ENCODE results near the gene ERO1B. TPM values are rescaled to one million over a fixed set of nuclear protein-coding genes. Genes with fewer than 3 reads are reported as not detected.

The ERO1B gene
- total RNA-seq, 1 experiment from 2014 or later = 3.2 TPM

DNA sequence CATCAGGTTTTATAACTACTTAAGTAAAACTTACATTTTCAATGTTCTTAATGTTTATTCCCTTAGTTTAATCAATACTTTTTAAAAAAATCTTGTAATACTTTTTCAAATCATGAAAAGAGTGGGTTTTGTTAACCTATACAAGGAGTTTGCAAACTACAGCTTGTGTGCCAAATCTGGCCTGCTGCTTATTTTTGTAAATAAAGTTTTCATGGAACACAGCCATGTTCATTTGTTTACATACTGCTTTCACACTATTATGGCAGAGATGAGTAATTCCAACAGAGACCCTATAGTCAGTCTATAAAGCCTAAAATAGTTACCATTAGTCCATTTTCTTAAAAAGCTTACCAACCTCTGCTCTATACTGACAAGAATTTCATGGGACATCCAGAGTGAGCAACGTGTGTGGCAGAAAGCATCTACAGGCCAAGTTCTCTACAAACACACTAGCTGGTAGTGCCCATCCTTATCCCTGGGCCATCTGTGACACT, 42.6 kb downstream of the ERO1B start (continued):
- TF ChIP-seq, protein P1, sequence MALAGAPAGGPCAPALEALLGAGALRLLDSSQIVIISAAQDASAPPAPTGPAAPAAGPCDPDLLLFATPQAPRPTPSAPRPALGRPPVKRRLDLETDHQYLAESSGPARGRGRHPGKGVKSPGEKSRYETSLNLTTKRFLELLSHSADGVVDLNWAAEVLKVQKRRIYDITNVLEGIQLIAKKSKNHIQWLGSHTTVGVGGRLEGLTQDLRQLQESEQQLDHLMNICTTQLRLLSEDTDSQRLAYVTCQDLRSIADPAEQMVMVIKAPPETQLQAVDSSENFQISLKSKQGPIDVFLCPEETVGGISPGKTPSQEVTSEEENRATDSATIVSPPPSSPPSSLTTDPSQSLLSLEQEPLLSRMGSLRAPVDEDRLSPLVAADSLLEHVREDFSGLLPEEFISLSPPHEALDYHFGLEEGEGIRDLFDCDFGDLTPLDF (CRISPR knock-in tag; IDR thresholded peaks at IDR 0.05) = no peak
- TF ChIP-seq, protein P2, sequence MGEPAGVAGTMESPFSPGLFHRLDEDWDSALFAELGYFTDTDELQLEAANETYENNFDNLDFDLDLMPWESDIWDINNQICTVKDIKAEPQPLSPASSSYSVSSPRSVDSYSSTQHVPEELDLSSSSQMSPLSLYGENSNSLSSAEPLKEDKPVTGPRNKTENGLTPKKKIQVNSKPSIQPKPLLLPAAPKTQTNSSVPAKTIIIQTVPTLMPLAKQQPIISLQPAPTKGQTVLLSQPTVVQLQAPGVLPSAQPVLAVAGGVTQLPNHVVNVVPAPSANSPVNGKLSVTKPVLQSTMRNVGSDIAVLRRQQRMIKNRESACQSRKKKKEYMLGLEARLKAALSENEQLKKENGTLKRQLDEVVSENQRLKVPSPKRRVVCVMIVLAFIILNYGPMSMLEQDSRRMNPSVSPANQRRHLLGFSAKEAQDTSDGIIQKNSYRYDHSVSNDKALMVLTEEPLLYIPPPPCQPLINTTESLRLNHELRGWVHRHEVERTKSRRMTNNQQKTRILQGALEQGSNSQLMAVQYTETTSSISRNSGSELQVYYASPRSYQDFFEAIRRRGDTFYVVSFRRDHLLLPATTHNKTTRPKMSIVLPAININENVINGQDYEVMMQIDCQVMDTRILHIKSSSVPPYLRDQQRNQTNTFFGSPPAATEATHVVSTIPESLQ (CRISPR knock-in tag; IDR thresholded peaks at IDR 0.05) = no peak
- TF ChIP-seq FOXK1 (CRISPR knock-in tag; IDR thresholded peaks at IDR 0.05) (no peak), MYBL2 (CRISPR knock-in tag; IDR thresholded peaks at IDR 0.05) (no peak), RELA (CRISPR knock-in tag; IDR thresholded peaks at IDR 0.05; ENCODE audit: borderline replicate concordance) (no peak)
- TF ChIP-seq, protein P3, sequence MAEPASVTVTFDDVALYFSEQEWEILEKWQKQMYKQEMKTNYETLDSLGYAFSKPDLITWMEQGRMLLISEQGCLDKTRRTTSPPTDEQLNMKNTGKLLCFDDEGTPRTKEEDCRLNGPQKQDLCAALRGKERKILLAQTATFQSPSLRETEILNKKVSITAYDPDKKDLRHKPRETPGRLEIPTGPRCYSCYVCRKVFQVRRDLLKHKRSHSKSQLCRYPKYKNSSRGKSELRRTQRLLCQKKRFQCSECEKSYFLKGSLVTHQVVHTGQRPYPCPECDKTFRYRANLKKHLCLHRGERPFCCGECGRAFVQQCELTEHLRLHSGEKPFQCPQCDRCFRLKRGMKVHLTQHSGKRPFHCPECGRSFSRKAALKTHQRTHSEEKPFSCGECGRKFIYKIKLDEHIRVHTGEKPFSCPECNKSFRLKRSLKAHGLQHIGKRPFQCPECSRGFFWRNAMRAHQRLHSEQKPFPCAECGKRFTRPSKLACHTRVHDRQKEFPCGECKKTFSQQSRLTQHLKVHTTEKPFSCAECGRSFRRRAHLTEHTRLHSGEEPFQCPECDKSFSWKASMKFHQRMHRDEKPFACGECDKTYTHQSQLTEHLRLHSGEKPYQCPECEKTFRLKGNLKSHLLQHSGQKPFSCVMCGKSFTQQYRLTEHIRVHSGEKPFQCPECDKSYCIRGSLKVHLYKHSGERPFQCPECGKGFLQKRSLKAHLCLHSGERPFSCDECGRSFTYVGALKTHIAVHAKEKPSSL (CRISPR knock-in tag; conservative IDR thresholded peaks at IDR 0.05) = no peak

DNA sequence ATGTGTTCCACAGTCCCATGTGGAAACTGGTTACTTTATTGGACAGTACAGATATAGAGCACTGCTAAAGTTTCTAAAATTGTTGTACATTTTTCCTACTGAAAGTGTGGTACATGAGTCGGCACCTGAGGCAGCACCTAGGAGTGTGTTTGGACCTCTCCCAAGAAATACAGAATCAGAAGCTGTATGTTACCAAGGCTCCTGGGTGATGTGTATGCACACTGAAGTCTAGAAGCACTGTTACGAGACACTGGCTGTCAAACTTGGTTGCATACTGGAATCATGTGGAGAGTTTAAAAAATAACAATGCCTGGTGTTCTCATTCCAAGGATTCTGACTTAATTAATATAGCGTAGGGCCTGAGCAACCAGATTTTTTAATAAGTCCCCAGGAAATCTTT, 46.6 kb downstream of the ERO1B start:
- DNase-seq (ENCODE audit: low spot score) (no peak), ATAC-seq (no peak)
- CTCF ChIA-PET = no interaction called here
- no peaks in the 10 kb centered on the region for H3K36me3 Mint-ChIP-seq
- H3K9me3 Mint-ChIP-seq = no peaks in the 10 kb centered on the region
- no peaks in the 10 kb centered on the region for H3K27me3 Mint-ChIP-seq (ENCODE audit: low read depth)
- no peaks in the 10 kb centered on the region for H3K4me1 Mint-ChIP-seq
- TF ChIP-seq GABPB1 (CRISPR knock-in tag; IDR thresholded peaks at IDR 0.05) (no peak), ETV6 (CRISPR knock-in tag; IDR thresholded peaks at IDR 0.05) (no peak), MXD4 (CRISPR knock-in tag; IDR thresholded peaks at IDR 0.05; ENCODE audit: borderline replicate concordance) (no peak), OVOL2 (CRISPR knock-in tag; IDR thresholded peaks at IDR 0.05; ENCODE audit: borderline replicate concordance) (no peak)
- TF ChIP-seq, protein P4, sequence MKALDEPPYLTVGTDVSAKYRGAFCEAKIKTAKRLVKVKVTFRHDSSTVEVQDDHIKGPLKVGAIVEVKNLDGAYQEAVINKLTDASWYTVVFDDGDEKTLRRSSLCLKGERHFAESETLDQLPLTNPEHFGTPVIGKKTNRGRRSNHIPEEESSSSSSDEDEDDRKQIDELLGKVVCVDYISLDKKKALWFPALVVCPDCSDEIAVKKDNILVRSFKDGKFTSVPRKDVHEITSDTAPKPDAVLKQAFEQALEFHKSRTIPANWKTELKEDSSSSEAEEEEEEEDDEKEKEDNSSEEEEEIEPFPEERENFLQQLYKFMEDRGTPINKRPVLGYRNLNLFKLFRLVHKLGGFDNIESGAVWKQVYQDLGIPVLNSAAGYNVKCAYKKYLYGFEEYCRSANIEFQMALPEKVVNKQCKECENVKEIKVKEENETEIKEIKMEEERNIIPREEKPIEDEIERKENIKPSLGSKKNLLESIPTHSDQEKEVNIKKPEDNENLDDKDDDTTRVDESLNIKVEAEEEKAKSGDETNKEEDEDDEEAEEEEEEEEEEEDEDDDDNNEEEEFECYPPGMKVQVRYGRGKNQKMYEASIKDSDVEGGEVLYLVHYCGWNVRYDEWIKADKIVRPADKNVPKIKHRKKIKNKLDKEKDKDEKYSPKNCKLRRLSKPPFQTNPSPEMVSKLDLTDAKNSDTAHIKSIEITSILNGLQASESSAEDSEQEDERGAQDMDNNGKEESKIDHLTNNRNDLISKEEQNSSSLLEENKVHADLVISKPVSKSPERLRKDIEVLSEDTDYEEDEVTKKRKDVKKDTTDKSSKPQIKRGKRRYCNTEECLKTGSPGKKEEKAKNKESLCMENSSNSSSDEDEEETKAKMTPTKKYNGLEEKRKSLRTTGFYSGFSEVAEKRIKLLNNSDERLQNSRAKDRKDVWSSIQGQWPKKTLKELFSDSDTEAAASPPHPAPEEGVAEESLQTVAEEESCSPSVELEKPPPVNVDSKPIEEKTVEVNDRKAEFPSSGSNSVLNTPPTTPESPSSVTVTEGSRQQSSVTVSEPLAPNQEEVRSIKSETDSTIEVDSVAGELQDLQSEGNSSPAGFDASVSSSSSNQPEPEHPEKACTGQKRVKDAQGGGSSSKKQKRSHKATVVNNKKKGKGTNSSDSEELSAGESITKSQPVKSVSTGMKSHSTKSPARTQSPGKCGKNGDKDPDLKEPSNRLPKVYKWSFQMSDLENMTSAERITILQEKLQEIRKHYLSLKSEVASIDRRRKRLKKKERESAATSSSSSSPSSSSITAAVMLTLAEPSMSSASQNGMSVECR (CRISPR knock-in tag; IDR thresholded peaks at IDR 0.05; ENCODE audit: borderline replicate concordance) = no peak
- TF ChIP-seq, protein P5, sequence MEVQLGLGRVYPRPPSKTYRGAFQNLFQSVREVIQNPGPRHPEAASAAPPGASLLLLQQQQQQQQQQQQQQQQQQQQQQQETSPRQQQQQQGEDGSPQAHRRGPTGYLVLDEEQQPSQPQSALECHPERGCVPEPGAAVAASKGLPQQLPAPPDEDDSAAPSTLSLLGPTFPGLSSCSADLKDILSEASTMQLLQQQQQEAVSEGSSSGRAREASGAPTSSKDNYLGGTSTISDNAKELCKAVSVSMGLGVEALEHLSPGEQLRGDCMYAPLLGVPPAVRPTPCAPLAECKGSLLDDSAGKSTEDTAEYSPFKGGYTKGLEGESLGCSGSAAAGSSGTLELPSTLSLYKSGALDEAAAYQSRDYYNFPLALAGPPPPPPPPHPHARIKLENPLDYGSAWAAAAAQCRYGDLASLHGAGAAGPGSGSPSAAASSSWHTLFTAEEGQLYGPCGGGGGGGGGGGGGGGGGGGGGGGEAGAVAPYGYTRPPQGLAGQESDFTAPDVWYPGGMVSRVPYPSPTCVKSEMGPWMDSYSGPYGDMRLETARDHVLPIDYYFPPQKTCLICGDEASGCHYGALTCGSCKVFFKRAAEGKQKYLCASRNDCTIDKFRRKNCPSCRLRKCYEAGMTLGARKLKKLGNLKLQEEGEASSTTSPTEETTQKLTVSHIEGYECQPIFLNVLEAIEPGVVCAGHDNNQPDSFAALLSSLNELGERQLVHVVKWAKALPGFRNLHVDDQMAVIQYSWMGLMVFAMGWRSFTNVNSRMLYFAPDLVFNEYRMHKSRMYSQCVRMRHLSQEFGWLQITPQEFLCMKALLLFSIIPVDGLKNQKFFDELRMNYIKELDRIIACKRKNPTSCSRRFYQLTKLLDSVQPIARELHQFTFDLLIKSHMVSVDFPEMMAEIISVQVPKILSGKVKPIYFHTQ (CRISPR knock-in tag; IDR thresholded peaks at IDR 0.05) = no peak
- TF ChIP-seq, protein P6, sequence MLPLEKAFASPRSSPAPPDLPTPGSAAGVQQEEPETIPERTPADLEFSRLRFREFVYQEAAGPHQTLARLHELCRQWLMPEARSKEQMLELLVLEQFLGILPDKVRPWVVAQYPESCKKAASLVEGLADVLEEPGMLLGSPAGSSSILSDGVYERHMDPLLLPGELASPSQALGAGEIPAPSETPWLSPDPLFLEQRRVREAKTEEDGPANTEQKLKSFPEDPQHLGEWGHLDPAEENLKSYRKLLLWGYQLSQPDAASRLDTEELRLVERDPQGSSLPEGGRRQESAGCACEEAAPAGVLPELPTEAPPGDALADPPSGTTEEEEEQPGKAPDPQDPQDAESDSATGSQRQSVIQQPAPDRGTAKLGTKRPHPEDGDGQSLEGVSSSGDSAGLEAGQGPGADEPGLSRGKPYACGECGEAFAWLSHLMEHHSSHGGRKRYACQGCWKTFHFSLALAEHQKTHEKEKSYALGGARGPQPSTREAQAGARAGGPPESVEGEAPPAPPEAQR (CRISPR knock-in tag; IDR thresholded peaks at IDR 0.05) = no peak
- H3K27ac Mint-ChIP-seq = no peak overlapping the region
- H3K4me3 Mint-ChIP-seq = no peak overlapping the region
- POLR2A ChIA-PET = no interaction called here

Data from WTC11 (cell line).